ENCODE measurements around the gene HSF5.

HSF5 gene

DNA sequence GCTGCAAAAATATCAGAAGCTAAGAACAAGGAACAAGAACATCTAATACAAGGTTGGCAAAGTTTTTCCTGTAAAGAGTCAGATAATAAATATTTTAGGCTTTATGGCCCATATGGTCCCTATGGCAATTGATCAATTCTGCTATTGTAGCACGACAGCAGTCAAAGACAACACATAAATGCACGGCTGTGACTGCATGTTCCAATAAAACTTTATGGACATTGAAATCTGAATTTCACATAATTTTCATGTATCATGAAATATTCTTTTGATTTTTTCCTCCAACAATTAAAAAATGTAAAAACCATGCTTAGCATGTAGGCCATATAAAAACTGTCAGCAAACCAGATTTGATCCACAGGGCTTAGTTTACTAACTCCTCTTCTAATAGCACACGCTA is 60.4 kb downstream of the HSF5 start:
- intact Hi-C loops (cut with DNase I), result no loop called here

DNA sequence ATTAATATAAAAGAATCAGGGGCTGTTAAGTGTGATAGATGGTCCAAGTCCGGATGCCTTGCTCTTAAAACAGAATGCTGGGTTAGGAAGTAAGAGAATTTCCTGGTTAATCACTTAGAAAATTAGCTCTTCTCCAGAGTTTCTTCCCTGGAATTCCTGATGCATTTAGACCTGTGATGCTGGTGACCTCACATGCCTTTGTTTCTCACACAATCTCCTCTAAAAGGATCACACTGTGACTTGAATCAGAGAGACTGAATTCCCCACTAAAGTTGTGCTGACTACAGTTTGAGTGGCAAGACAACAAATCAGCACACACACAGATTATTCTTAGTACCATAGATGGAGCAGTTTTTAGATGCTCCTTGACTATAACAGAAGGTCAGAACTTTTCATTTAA is 66.5 kb downstream of the HSF5 start:
- intact Hi-C loops (cut with DNase I), result no loop called here
- DNase-seq, result no peak

More for the DNA sequence above, 60.4 kb downstream of the HSF5 start:
- DNase-seq, result no peak

DNA sequence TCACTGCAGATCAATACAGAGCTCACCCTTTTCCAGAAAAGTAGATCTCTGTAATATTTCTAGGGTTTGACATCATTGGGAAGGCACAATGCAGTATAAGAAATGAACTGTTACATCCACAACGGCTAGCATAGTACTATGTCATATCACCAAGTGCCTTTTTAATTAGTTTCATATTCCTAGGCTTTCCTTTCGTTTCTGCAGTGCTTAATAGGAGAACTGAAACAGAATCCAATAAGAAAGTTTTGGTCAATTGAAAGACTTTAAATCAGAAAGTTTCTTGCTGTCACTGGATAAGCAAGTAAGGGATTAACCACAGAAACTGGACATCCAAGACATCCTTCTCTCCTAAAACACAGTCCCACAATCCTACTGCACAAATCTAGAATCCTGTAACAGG is 67.4 kb downstream of the HSF5 start:
- DNase-seq, result no peak
- intact Hi-C loops (cut with DNase I), result no loop called here

DNA sequence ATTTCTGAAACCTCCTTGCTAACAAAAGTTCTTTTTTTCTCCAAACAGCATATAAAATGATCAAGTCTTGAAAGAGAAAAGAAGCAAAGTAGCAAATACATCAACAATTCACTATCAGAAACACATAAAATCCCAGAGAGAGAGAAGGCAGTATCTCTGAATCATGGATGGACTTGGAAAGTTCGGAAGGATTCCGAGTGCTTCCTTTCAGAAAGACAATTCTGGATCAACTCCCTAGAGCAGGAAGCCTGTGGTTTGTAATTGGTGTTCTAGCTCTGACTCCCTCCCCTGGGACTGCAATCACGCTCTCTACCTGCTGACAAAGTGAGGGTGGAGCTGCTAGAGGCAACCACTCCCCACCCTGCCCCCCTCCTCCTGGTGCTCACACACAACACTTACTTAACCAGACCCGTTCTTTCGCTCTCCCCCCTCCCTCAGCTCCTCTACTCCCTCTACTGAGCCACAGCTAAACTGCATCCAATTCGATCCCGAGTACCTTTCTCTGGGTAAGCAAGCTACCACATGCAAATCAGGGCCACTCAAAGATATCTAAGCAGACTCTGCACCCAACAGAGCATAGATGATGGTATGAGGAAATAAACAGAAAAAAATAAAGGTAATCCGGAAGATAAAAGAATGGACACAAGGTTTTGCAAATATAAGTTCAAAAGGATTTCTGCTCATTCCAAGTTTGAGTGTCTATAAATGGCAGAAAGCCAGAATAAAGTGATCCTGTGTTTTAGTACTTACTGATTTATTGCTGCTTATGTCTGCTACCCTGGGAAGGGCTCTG is 70.7 kb downstream of the HSF5 start, which contains the start of gene RNF43:
RNF43 (minus strand) TSS at position 235 of the 793 bp plus-strand sequence. CDS start 1,957 bp downstream, outside the sequence.
- intact Hi-C loops (cut with DNase I), result no loop called here
- DNase-seq, result peak; percentile 64 to 97 (median 88)

DNA sequence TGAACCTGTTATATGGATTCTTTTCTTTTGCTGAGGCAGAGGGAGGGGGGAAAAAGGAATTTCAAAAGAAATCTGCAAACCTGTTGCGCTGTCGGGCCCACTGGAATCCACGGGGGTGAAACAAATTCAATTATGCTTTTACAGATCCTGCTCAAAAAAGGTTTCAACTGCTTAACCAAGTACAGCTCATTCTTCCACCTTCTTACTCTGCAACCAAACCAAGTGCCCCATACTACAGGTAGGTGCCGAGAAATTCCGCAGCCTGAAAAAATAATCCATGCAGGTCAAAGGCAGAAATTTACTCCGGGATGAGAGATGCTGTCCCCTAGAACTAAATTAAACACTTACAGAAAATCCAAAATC is 71.3 kb downstream of the HSF5 start:
- peak in 1 of 42 donors; percentile 1 for DNase-seq
- intact Hi-C loops (cut with DNase I), result no loop called here

DNA sequence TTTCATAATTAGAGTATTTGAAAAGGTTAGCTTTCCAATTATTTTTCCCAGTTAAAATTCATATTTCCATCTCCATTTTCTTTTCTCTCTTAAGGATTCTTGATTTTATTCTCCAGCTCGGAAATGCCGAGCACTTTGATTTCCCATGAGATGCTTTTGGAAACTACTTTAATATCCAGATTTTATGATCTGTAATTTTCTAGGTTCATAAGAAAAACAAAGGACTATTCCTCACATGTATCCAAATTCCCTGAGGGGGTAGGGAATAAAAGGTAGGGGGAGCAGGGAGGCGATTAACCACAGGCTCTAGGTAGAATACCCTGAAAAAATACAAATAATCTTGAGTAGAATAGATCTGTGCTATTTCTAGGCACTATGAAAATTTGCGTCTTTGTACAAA is 71.8 kb downstream of the HSF5 start:
- DNase-seq, result no peak
- intact Hi-C loops (cut with DNase I), result no loop called here

DNA sequence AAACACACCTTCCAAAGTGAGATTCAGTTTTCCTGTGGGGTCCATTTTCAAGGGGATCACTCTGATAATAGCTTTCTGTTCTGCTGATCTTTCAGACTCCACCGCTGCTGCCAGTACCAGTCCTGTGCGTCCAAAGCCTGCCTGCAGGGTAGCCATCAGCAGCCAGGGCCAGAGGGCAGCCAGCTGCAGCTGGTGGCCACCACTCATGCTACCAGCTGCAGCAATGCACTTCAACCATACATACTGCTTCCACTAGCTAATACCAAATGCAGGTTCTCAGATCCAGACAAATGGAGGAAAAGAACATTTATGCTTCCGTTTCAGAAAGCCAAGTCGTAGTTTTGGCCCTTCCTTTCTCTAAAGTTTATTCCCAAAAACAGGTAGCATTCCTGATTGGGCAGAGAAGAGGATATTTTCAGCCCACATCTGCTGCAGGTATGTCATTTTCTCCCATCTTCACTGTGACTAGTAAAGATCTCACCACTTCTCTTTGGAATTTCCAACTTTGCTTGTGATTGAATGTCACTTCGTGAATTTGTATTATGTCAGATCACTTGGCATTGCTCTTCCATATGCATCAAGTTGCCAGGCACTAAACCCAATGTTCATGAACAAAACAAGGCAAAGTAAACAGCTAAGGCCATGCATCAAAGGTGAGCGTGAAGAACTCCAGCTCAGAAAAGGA is 72.7 kb downstream of the HSF5 start:
- intact Hi-C loops (cut with DNase I), result no loop called here
- DNase-seq, result peak in 10 of 42 donors; percentile 3 to 38 (median 10)

DNA sequence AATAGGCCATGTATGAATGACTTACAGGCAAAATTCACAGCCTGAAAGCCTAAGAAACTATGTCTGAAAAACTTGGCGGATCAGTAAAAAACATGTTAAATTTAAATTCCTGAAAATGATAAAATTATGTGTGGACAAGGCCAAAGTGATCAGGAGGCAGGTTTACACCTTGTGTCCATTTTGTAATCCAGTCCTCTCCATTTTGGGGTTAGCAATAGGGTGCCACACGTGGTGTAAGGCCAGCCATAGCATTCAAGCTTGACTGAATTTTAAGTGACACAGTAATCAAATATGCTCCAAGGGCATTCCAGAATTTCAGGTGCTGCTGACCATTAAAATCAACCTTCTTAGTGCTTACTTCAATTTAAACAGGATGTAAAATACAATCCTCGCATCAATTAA is 73.6 kb downstream of the HSF5 start:
- intact Hi-C loops (cut with DNase I), result no loop called here
- DNase-seq, result no peak

DNA sequence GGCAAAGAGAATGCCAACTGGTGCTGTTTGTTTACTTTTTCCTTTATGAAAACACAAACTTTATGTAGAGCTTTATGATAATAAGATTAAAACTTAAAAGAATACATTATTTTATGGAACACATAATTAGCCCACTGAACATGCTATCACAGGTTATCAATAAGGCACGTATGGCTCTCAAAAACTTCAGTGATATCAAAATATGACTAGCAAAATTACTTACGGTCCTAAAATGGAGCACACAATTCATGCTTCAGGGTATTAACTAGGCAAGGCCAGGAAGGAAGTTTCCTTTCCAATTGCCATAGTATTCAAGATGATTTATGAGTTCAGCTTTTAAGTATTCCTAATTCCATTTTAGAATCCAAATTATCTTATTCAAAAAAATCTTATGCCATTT is 74.5 kb downstream of the HSF5 start:
- intact Hi-C loops (cut with DNase I), result no loop called here

DNA sequence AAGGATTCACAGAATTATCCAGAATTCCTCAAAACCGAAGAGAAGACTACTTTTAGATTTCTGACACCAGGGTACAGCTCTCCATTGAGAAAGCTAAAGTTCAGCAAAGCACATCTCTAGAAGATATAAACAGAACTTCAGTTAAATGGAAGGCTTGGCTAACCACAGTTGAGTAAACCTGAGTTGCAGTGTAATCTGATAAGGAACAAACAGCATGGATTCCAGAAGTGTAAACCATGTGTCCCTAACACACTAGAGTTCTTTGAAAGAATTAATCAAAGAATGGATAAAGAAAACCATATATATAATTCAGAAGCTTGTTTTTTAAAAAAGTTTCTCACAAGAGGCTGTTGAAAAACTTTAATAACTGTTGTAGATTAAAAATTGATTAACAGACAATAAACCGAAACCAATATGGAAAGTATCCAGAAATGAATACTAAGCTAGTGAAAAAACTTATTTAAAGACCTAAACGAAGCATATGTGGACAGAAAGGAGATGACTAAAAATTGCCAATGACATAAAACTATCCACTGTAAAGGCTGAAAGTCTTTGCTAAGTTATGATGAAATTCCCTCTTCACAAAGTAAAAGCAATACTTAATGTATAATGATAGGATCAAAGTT is 75.1 kb downstream of the HSF5 start:
- DNase-seq, result no peak
- intact Hi-C loops (cut with DNase I), result no loop called here

More for the DNA sequence above, 74.5 kb downstream of the HSF5 start:
- no peak for DNase-seq

DNA sequence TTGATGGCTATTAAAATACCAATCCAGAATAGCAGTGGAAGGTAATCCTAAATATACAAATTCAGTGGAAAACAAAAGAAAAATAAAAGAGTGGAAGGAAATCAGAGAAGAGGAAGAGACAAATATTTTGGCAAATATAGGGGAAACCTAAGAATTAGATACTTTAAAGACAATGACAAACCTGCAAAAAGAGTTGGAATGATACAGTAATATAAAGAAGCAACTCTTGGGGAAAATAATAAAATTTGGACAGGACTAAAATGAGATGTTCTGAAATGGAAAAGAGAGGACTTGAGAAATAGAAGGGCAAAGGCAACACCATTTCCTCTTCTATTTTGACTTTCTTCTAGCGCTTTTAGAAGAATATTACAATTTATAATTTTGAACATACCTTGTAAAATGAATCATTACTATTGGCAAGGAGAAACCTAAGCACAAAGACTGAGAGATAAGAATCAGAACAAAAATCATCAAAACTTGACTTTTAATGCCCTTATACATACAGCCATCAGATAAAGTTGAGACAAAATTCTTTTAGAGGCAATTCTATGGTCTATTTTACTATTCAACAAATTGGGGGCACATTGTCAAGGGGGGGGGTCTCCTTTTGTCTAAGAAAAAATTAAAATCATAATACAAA is 76.0 kb downstream of the HSF5 start:
- DNase-seq, result no peak
- intact Hi-C loops (cut with DNase I), result no loop called here

DNA sequence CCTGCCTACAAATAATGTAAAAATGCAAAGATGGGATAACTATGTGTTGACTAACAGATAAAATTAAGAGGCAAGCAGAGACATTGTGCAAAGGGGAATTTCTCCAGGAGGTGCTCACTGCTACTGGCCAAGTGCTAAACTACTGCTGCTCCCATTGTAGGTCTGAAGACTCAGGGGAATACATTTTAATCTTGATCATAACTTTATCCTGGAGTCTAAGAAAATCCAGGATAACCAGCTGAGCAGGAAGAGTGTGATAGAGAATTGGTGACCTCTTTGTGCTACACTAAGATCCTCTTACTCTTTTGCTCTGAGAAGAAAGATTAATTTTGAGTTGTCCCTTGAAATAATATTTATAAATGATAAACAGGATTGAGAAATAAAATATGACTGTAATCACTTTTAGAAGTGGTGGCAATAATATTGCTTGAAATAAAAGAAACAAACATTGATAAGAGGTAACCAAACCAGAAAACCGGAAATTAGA is 76.8 kb downstream of the HSF5 start:
- intact Hi-C loops (cut with DNase I), result no loop called here
- no peak for DNase-seq

DNA sequence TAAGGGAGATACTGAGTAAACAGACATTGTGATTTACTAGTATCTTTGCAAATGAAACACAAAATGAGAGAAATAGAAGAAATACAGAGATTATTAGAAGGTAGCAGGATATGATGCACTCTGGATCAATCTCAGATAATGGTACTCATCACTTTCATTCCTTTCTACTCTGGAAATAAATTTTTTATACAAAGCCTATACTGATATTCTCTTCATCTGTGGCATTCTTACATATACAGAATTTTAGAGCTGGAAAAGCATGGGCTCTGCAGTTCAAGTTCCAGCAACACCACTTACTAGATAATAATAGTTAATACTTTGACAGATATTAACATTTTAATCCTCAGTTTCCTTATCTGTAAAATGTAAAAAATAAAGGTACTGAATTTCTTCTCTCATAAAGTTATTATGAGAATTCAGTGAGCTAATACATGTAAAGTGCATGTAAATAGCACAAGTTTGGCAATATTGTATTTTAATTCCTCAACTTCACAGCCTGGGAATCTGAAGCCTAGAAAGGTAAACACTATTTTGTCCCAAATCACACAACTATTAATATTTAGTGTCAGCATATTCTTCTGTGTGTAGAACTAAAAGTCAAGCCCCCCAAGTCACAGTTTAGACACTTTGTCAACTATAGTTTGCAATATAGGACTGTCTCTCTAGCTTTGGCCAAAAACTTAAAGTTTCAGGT is 77.3 kb downstream of the HSF5 start:
- DNase-seq, result no peak
- intact Hi-C loops (cut with DNase I), result no loop called here

DNA sequence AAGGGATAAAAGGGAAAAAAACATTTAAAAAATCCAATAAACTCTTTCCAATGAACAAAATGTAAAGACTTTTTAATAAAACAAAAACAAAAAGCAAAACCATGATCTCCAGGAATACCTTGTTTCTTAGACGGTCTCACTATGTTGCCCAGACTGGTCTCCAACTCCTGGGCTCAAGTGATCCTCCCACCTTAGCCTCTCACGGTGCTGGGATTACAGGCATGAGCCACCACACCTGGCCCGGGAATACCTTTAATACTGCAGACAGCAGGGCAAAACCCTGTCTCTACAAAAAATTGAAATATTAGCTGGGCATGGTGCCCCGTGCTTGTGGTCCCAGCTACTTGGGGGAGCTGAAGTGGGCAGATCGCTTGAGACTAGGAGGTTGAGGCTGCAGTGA is 78.8 kb downstream of the HSF5 start:
- no peak for DNase-seq
- intact Hi-C loops (cut with DNase I), result loop anchor here (10.0 kb wide), 1 partner anchor 55 kb away; the partner anchor contains the start of gene SUPT4H1

DNA sequence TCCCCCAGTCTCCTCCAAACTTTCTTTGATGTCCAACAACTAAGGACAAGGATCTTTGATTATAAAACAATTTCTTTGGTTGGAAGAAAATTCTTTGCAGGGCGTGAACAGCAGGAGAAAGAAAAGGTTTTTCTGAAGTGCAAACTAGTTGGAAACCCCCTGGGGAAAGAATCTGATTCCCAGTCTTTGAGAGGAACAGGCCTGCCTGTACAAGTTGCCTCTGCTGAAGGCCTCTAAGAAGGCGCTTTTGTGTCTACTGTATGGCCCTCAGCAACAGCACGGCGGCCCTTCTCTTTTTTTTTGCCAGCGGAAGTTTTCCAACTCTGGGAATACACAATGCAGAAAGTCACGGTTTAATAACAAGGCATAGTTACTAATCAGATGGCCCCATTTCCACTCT is 84.9 kb downstream of the HSF5 start:
- intact Hi-C loops (cut with DNase I), result loop anchor here (10.0 kb wide), 1 partner anchor 49 kb away; the partner anchor contains the start of gene SUPT4H1
- no peak for DNase-seq

DNA sequence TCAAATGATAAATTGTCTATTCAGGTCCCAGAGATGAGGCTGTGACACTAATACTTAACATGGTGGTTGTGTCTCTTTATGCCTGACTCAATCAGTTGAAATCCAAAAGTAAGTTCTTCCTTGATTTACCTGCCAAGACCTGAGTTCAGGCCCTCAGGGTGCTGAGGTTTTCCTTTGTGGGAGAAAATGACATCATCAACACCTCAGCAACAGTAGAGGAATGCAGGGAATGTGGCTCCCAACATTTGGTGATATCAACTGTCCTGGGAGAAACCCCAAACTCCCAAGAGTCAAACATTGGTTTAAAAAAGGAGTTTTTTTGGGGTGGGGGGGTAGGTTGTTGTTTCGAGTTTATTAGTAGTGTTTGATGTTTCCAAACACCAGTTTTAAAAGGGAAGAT is 85.5 kb downstream of the HSF5 start:
- intact Hi-C loops (cut with DNase I), result loop anchor here (10.0 kb wide), 1 partner anchor 48 kb away; the partner anchor contains the start of gene SUPT4H1
- no peak for DNase-seq

DNA sequence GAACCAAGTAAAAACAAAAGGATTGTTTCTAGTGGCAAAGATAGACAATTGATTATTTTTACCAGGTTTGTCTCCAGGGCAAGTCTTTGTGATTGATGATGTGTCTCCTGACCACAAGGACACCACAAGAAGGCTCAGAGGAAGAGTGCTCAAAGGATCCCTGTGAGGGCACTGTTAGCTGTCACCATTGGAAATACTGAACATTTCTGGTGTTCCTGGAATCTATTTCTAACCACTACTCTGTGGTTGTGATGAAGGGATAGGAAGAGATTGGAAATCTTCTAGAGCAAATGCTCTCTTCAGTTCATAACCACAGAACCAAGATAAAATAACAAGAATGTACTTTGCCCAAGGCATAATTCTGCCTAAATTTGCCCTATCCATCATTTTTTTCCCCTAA is 86.2 kb downstream of the HSF5 start:
- intact Hi-C loops (cut with DNase I), result loop anchor here (10.0 kb wide), 1 partner anchor 47 kb away; the partner anchor contains the start of gene SUPT4H1
- no peak for DNase-seq

DNA sequence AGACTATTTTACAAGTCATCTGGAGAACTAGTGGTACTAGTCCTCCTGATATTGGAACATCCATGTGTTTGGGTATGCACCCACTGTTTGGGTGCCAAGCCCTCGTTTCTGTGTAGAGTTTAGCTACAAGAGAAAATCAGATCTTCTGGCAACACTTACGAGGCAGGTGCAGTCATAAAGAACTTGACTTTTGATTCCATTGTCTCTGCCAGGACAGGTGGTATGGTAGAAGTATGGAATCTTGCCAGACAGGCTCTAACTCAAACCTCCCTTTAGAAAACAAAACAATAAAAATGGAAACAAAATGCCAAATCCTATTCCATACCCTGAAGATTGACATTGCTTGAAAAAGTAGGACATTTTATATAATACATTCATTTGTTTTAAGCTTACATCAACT is 86.9 kb downstream of the HSF5 start:
- intact Hi-C loops (cut with DNase I), result loop anchor here (10.0 kb wide), 1 partner anchor 46 kb away; the partner anchor contains the start of gene SUPT4H1
- no peak for DNase-seq

DNA sequence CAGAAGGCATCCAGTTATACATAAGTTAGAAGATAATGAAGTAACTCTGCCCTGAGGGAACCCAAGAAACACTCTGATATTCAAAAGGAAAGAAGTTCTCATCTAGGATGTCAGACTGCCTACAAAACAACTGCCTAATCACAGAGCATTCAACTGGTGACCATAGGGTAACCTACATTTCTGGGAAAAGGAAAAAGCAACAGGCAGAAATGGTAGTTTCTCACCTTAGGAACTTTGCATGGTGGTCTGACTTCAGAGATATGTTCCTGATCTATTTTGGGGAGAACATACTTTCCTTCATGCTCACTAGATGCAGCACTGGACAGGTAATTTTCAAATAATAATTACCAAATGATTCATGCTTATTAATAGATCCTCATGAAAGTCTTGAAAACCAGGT is 87.4 kb downstream of the HSF5 start:
- no peak for DNase-seq
- intact Hi-C loops (cut with DNase I), result loop anchor here (10.0 kb wide), 1 partner anchor 46 kb away; the partner anchor contains the start of gene SUPT4H1
